Naive thymus-derived CD4-positive, alpha-beta T cell (primary cell): ENCODE data around the gene RDH12. TPM values are rescaled to one million over a fixed set of nuclear protein-coding genes. Genes with fewer than 3 reads are reported as not detected.

ENCODE experiments used
- ATAC-seq: fragments of 150-1000 bp; cut with Tn5 transposase; 2 replicates; pipeline ENCODE4 v1.10.0; 2021; ENCODE audit warnings: mild to moderate bottlenecking, moderate library complexity
- CTCF ChIA-PET: fragments of 350-600 bp; sonication (Branson Sonifier 250); formaldehyde crosslinking; loops from one replicate; lab custom pipeline; 2021; ENCODE audit warnings: antibody characterized with exemption; lab: Charles Lee
- POLR2A ChIA-PET: fragments of 350-600 bp; sonication (Branson Sonifier 250); formaldehyde crosslinking; loops from one replicate; lab custom pipeline; 2021; ENCODE audit warnings: antibody characterized with exemption, inconsistent platforms; lab: Charles Lee
- DNase-seq, 9 donors: peaks; one replicate each; pipeline versions ENCODE4 v3.0.0 to v3.0.0-alpha.2; 2020 to 2022; ENCODE audit warnings: mixed read lengths in 1 of 9
- H3K27ac ChIP-seq: one replicate; pipeline ENCODE4 v1.7.0; 2013; ENCODE audit warnings: mild to moderate bottlenecking, low read depth, low read length, moderate library complexity
- H3K27me3 ChIP-seq, 2 donors: one replicate each; pipeline ENCODE4 v1.7.0; 2013; ENCODE audit warnings: low read length in 2 of 2, mild to moderate bottlenecking in 2 of 2, moderate library complexity in 2 of 2; ENCODE audit not compliant: control insufficient read depth in 2 of 2, insufficient read depth in 2 of 2
- H3K36me3 ChIP-seq, 3 experiments: 1 replicate in 2 of 3; 2 replicates in 1 of 3; pipeline ENCODE4 v1.7.0; 2013; ENCODE audit warnings: low read length in 3 of 3, mild to moderate bottlenecking in 3 of 3, moderate library complexity in 1 of 3; ENCODE audit not compliant: insufficient read depth in 3 of 3, control insufficient read depth in 2 of 3
- H3K4me1 ChIP-seq, 2 donors: one replicate each; pipeline ENCODE4 v1.7.0; 2013; ENCODE audit warnings: low read length in 2 of 2, mild to moderate bottlenecking in 2 of 2, moderate library complexity in 1 of 2; ENCODE audit not compliant: control insufficient read depth in 2 of 2, insufficient read depth in 2 of 2
- H3K4me3 ChIP-seq: 2 replicates; pipeline ENCODE4 v1.7.0; 2013; ENCODE audit warnings: mild to moderate bottlenecking, low read length
- H3K9me3 ChIP-seq, 3 experiments: 1 replicate in 2 of 3; 2 replicates in 1 of 3; pipeline ENCODE4 v1.7.0; 2013; ENCODE audit warnings: low read length in 3 of 3; ENCODE audit not compliant: control insufficient read depth in 2 of 3
- H3K27ac Mint-ChIP-seq, 9 donors: one replicate each; pipeline ENCODE4 v1.8.0; 2020 to 2022; ENCODE audit warnings: mixed read lengths in 9 of 9, mild to moderate bottlenecking in 8 of 9, moderate library complexity in 5 of 9, inconsistent platforms in 2 of 9
- H3K27me3 Mint-ChIP-seq, 5 donors: one replicate each; pipeline ENCODE4 v1.8.0; 2021 to 2022; ENCODE audit warnings: mixed read lengths in 5 of 5, mild to moderate bottlenecking in 1 of 5
- H3K36me3 Mint-ChIP-seq, 5 donors: one replicate each; pipeline ENCODE4 v1.8.0; 2020 to 2022; ENCODE audit warnings: mixed read lengths in 5 of 5, mild to moderate bottlenecking in 3 of 5, inconsistent platforms in 1 of 5
- H3K4me1 Mint-ChIP-seq, 7 donors: one replicate each; pipeline ENCODE4 v1.8.0; 2020 to 2022; ENCODE audit warnings: mixed read lengths in 7 of 7, mild to moderate bottlenecking in 3 of 7, inconsistent platforms in 1 of 7
- H3K4me3 Mint-ChIP-seq, 10 donors: one replicate each; pipeline ENCODE4 v1.8.0; 2020 to 2022; ENCODE audit warnings: mild to moderate bottlenecking in 10 of 10, mixed read lengths in 10 of 10, moderate library complexity in 6 of 10, inconsistent platforms in 2 of 10
- H3K9me3 Mint-ChIP-seq, 11 donors: one replicate each; pipeline ENCODE4 v1.8.0; 2020 to 2022; ENCODE audit warnings: mixed read lengths in 11 of 11, mild to moderate bottlenecking in 4 of 11, inconsistent platforms in 1 of 11, moderate library complexity in 1 of 11
- intact Hi-C, 2 donors: fragments of 100-400 bp; cut with micrococcal nuclease; formaldehyde crosslinking; loops; one replicate each; pipeline ENCODE4 v1.15.1; 2023
- polyA plus RNA-seq, 2 donors: library from polyadenylated mRNA; unstranded; fragments of 300-500 nt; fragmentation: Illumina TruSeq; gene quantifications; one replicate each; pipeline ENCODE4 v1.2.3, GENCODE V29; 2021
- total RNA-seq, 6 experiments: library from RNA in 5 of 6; stranded (reverse) in 5 of 6; gene quantifications; 1 replicate in 5 of 6; 2 replicates in 1 of 6; pipeline ENCODE4 v1.2.3 and lab custom pipeline; 2021 to 2026

RDH12 gene
- total and polyA plus RNA-seq, 7 experiments from 2014 or later, result 0.10 to 0.31 TPM; not detected in 5

DNA sequence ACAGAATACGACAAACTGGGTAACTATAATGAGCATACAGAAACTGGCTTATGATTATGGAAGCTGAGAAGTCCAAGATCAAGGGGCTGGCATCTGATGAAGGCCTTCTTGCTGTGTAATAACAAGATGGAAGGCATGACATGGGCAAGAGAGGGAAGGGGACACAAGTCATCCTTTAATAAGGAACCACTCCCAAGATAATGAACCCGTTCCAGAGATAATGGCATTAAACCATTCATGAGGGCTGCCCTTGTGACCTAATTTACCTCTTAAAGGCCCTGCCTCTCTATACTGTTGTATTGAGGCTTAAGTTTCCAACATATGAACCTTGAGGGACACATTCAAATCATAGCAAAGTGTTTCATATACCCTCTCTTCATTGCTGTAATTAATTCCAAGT, 22.7 kb upstream of the RDH12 start:
- intact Hi-C loops, result no loop called here
- POLR2A ChIA-PET, result interaction anchor here (0.9 kb wide), 1 partner anchor 1719 kb away, joined by 4 read pairs; the partner anchor contains the start of genes ERH and SLC39A9
- peaks cover 10 to 41% (median 27%) of the 10 kb centered on the region in 7 donors for H3K4me1 Mint-ChIP-seq
- no peaks in the 10 kb centered on the region for H3K9me3 Mint-ChIP-seq
- H3K27me3 ChIP-seq, result no peaks in the 10 kb centered on the region
- no peak for ATAC-seq
- no peak for DNase-seq
- H3K9me3 ChIP-seq, result no peaks in the 10 kb centered on the region
- H3K27ac ChIP-seq, result no peak overlapping the region
- peaks cover 5 to 26% (median 11%) of the 10 kb centered on the region in 5 donors for H3K36me3 Mint-ChIP-seq
- H3K4me3 ChIP-seq, result no peak overlapping the region
- peaks cover 0 to 39% (median 4%) of the 10 kb centered on the region in 3 experiments for H3K36me3 ChIP-seq
- no peaks in the 10 kb centered on the region for H3K27me3 Mint-ChIP-seq
- no peak overlapping the region for H3K27ac Mint-ChIP-seq
- H3K4me3 Mint-ChIP-seq, result no peak overlapping the region
- peaks cover 3 to 6% of the 10 kb centered on the region in 2 donors for H3K4me1 ChIP-seq
- CTCF ChIA-PET, result interaction anchor here (2.5 kb wide), 1 partner anchor 26 kb away, joined by 11 read pairs; no protein-coding TSS in a partner anchor

DNA sequence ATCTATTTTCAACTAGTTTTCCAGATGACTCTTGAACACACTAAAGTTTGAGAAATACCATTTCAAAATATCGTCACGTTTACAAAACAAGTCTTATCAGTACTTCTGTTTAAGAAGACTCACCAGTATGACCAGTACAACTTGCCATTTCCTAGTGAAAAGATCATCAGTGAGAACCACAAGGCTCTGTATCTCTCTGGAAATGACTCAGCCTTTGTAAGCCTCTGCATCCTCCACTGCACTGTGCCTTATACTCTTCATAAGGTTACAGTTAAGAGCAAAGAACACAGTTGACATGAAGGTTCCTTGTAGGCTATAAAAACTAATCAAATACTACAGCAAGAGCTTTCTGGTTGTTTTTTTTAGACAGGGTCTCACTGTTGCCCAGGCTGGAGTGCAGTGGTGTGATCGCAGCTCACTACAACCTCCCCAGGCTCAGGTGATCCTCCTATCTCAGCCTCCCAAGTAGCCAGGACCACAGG, 21.5 kb upstream of the RDH12 start:
- H3K4me1 Mint-ChIP-seq, result peaks cover 13 to 43% (median 29%) of the 10 kb centered on the region in 7 donors
- intact Hi-C loops, result no loop called here
- H3K4me3 ChIP-seq, result no peak overlapping the region
- CTCF ChIA-PET, result interaction anchor here (0.6 kb wide), 1 partner anchor 8 kb away, joined by 3 read pairs; no protein-coding TSS in a partner anchor
- no peak overlapping the region for H3K27ac ChIP-seq
- POLR2A ChIA-PET, result no interaction called here
- H3K9me3 ChIP-seq, result no peaks in the 10 kb centered on the region
- peaks cover 0 to 38% (median 9%) of the 10 kb centered on the region in 3 experiments for H3K36me3 ChIP-seq
- peaks cover 8 to 33% (median 13%) of the 10 kb centered on the region in 5 donors for H3K36me3 Mint-ChIP-seq
- H3K27ac Mint-ChIP-seq, result peak overlapping the region in 2 of 9 donors; percentile 72 to 73
- H3K4me1 ChIP-seq, result peaks cover 3% of the 10 kb centered on the region in 2 donors
- H3K27me3 ChIP-seq, result no peaks in the 10 kb centered on the region
- peak; percentile 88 for ATAC-seq
- no peaks in the 10 kb centered on the region for H3K27me3 Mint-ChIP-seq
- H3K4me3 Mint-ChIP-seq, result peak overlapping the region in 1 of 10 donors; percentile 35
- DNase-seq, result no peak
- no peaks in the 10 kb centered on the region for H3K9me3 Mint-ChIP-seq

DNA sequence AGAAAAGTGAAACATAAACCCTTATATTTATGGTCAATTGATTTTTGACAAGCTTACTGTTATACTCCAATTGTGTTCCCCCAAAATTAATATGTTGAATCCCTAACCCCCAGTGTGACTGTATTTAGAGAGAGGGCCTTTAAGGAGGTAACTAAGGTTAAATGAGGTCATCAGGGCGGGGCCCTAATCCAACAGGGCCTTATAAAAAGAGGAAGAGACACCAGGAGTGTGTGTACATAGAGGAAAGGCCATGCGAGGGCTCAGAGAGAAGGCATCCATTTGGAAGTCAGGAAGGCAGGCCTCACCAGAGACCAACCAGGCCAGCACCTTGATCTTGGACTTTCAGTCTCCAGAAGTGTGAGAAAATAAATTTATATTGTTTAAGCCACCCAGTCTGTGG, 20.7 kb upstream of the RDH12 start:
- H3K36me3 Mint-ChIP-seq, result peaks cover 10 to 41% (median 14%) of the 10 kb centered on the region in 5 donors
- intact Hi-C loops, result no loop called here
- POLR2A ChIA-PET, result no interaction called here
- Histone ChIP-seq H3K27me3 (no peaks in the 10 kb centered on the region), H3K4me3 (no peak overlapping the region), H3K36me3 (peaks cover 0 to 43% (median 9%) of the 10 kb centered on the region in 3 experiments), H3K9me3 (no peaks in the 10 kb centered on the region), H3K27ac (no peak overlapping the region), H3K4me1 (no peaks in the 10 kb centered on the region)
- H3K9me3 Mint-ChIP-seq, result no peaks in the 10 kb centered on the region
- CTCF ChIA-PET, result interaction anchor here (0.6 kb wide), 1 partner anchor 8 kb away, joined by 3 read pairs; no protein-coding TSS in a partner anchor
- H3K4me3 Mint-ChIP-seq, result no peak overlapping the region
- H3K4me1 Mint-ChIP-seq, result peaks cover 14 to 38% (median 29%) of the 10 kb centered on the region in 7 donors
- peak overlapping the region in 6 of 9 donors; percentile 20 to 73 (median 58) for H3K27ac Mint-ChIP-seq
- no peaks in the 10 kb centered on the region for H3K27me3 Mint-ChIP-seq
- DNase-seq, result no peak
- ATAC-seq, result peak; percentile 75

DNA sequence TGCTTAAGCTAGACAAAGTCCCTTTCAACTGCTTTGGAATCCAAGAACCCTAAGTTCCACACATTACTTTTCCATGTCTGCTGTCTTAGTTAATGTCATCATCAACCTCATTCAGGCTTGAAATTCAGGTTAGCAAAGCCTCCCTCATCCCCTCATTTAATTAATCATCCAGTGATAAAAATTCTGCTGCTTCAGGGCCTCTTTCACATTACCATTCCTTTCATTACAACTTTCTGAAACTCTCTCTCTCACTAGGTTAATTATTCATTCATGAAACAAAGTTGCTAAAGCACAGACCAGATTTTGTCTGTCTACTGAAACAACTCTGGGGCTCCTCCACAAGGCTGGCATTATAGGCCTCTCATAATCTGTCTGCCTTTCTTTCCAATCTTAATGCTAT, 17.8 kb upstream of the RDH12 start:
- ChIA-PET CTCF (interaction anchor here (0.7 kb wide), 1 partner anchor 59 kb away, joined by 4 read pairs; no protein-coding TSS in a partner anchor), POLR2A (interaction anchor here (2.1 kb wide), 1 partner anchor 11 kb away, joined by 13 read pairs; the partner anchor contains the start of gene RDH11)
- H3K36me3 ChIP-seq, result peaks cover 3 to 50% (median 10%) of the 10 kb centered on the region in 3 experiments
- H3K9me3 Mint-ChIP-seq, result no peaks in the 10 kb centered on the region
- DNase-seq, result no peak
- H3K27me3 ChIP-seq, result no peaks in the 10 kb centered on the region
- H3K36me3 Mint-ChIP-seq, result peaks cover 16 to 55% (median 20%) of the 10 kb centered on the region in 5 donors
- no peak overlapping the region for H3K4me3 ChIP-seq
- intact Hi-C loops, result no loop called here
- no peaks in the 10 kb centered on the region for H3K4me1 ChIP-seq
- no peak overlapping the region for H3K27ac ChIP-seq
- H3K4me1 Mint-ChIP-seq, result peaks cover 3 to 38% (median 20%) of the 10 kb centered on the region in 7 donors
- ATAC-seq, result no peak
- H3K4me3 Mint-ChIP-seq, result no peak overlapping the region
- H3K27ac Mint-ChIP-seq, result peak overlapping the region in 4 of 9 donors; percentile 0 to 24 (median 12)
- H3K9me3 ChIP-seq, result no peaks in the 10 kb centered on the region
- no peaks in the 10 kb centered on the region for H3K27me3 Mint-ChIP-seq

DNA sequence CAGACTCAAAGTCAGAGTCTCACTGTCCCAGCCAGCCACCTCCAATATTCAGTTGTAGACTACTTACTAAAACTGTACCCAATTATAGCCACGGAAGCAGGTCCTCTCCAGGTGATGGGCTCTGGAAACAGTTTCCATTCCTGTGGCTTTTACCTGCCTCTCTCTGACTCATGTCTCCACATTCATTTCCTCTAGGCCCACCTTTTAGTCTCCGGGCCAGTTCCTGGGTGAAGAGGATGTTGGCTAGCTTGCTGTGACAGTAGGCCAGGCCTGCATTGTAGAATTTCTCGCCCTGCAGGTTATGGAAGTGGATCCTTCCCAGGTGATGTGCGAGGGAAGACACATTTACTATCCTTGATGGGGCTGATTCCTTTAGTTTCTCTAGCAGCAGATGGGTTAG, 11.7 kb upstream of the RDH12 start:
- intact Hi-C loops, result loop anchor here in 1 of 2 donors (10.0 kb wide), 1 partner anchor 1125 kb away; no protein-coding TSS in a partner anchor
- H3K4me3 Mint-ChIP-seq, result no peak overlapping the region
- no peak for ATAC-seq

DNA sequence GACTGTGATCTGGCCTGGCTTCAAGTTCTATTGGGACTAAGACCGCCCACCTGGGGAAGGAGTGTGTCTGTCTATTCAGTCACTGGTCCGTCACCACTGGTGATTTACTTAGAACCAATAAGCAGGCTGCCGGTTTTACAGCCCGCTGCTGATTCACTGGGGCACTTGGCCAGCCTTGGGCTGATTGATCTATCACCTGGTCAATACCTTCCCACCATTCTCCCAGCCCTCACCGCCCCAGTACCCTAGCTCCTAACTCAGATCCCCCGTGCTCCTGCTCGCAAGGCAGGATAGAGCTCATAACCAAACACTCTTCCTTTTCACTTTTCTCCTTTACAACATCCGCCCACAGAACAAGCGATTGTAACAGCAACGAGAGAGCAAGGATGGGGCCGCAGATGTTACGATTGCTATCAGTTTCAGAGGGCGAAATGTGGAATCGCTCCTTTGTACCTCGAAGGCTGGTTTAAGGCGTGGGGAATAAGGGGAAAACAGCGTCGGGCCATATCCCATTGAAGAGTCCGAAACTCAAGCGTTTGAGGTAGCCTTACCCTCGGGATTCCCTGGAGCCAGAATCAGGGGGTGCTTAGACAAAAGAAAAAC, 6.8 kb upstream of the RDH12 start:
- ATAC-seq (peak; percentile 78), DNase-seq (peak; percentile 9 to 72 (median 51))
- ChIA-PET POLR2A (interaction anchor here (0.6 to 2.7 kb wide), 8 partner anchors 10 to 528 kb away, joined by 3 to 14 read pairs (median 6); partner anchors contain the start of genes ATP6V1D, EIF2S1, PIGH and VTI1B), CTCF (interaction anchor here (1.0 to 5.7 kb wide), 3 partner anchors 9 to 268 kb away, joined by 5 to 28 read pairs (median 5); no protein-coding TSS in a partner anchor)
- Mint-ChIP-seq H3K36me3 (peaks cover 6 to 24% (median 10%) of the 10 kb centered on the region in 5 donors), H3K4me1 (peaks cover 12 to 32% (median 21%) of the 10 kb centered on the region in 7 donors), H3K27ac (peak overlapping the region; percentile 66 to 95 (median 87)), H3K9me3 (no peaks in the 10 kb centered on the region), H3K4me3 (peak overlapping the region; percentile 87 to 98 (median 92)), H3K27me3 (no peaks in the 10 kb centered on the region)
- Histone ChIP-seq H3K4me3 (peak overlapping the region; percentile 88), H3K27me3 (no peaks in the 10 kb centered on the region), H3K4me1 (peaks cover 0 to 3% of the 10 kb centered on the region in 2 donors), H3K27ac (peak overlapping the region; percentile 75), H3K36me3 (peaks cover 0 to 26% (median 4%) of the 10 kb centered on the region in 3 experiments), H3K9me3 (no peaks in the 10 kb centered on the region)
- intact Hi-C loops, result loop anchor here (1.0 to 10.0 kb wide), 15 partner anchors 9 to 1703 kb away; partner anchors contain the start of genes PIGH (in 2 of the 2), VTI1B (in 2 of the 2), ARG2 (in 1 of the 2) and ATP6V1D (in 1 of the 2)

More for the DNA sequence above, 11.7 kb upstream of the RDH12 start:
- ChIA-PET CTCF (no interaction called here), POLR2A (no interaction called here)
- Histone ChIP-seq H3K36me3 (peaks cover 9 to 63% (median 14%) of the 10 kb centered on the region in 3 experiments), H3K27ac (no peak overlapping the region), H3K4me3 (no peak overlapping the region), H3K27me3 (no peaks in the 10 kb centered on the region), H3K9me3 (no peaks in the 10 kb centered on the region), H3K4me1 (peaks cover 0 to 3% of the 10 kb centered on the region in 2 donors)
- DNase-seq, result no peak
- H3K9me3 Mint-ChIP-seq, result no peaks in the 10 kb centered on the region
- no peaks in the 10 kb centered on the region for H3K27me3 Mint-ChIP-seq
- peaks cover 17 to 60% (median 31%) of the 10 kb centered on the region in 5 donors for H3K36me3 Mint-ChIP-seq
- peaks cover 8 to 33% (median 22%) of the 10 kb centered on the region in 7 donors for H3K4me1 Mint-ChIP-seq
- H3K27ac Mint-ChIP-seq, result peak overlapping the region in 1 of 9 donors; percentile 25
